ENCODE measurements around the gene ALDH6A1.

ALDH6A1 gene

GRCh38 chr14:74015963-74016362 is 68.3 kb downstream of the ALDH6A1 start:
- H3K27ac ChIP-seq (ENCODE audit: insufficient read depth in 1 of 2, low read depth in 1 of 2, low read length in 2 of 2, poor library complexity in 1 of 2, severe bottlenecking in 2 of 2), result peak overlapping the region in 1 of 2 experiments; percentile 36
- H3K9me3 ChIP-seq (ENCODE audit: control extremely low read depth in 1 of 5, control insufficient read depth in 4 of 5, insufficient read depth in 2 of 5, low read depth in 1 of 5, low read length in 4 of 5), result no peaks in the 10 kb centered on the region
- DNase-seq, result peak in 1 of 3 donors; percentile 2
- no peaks in the 10 kb centered on the region for H3K27me3 ChIP-seq (replicated peaks in 2 of 5; ENCODE audit: control insufficient read depth in 4 of 5, insufficient read depth in 5 of 5, low read length in 4 of 5)
- POLR2A ChIA-PET, result no interaction called here
- CTCF ChIA-PET, result interaction anchor here (1.0 kb wide), 1 partner anchor 23 kb away, joined by 3 read pairs; no protein-coding TSS in a partner anchor
- H3K36me3 ChIP-seq (ENCODE audit: control insufficient read depth in 4 of 4, insufficient read depth in 4 of 4, low read length in 3 of 4), result peaks cover 2 to 9% (median 6%) of the 10 kb centered on the region in 4 experiments
- peaks cover 5 to 30% (median 16%) of the 10 kb centered on the region in 4 experiments for H3K4me1 ChIP-seq (ENCODE audit: control extremely low read depth in 1 of 4, control insufficient read depth in 4 of 4, insufficient read depth in 4 of 4, low read length in 3 of 4)
- H3K4me3 ChIP-seq (ENCODE audit: control insufficient read depth in 1 of 7, extremely low read depth in 1 of 7, insufficient read depth in 4 of 7, low read depth in 2 of 7, low read length in 6 of 7), result no peak overlapping the region

DNA sequence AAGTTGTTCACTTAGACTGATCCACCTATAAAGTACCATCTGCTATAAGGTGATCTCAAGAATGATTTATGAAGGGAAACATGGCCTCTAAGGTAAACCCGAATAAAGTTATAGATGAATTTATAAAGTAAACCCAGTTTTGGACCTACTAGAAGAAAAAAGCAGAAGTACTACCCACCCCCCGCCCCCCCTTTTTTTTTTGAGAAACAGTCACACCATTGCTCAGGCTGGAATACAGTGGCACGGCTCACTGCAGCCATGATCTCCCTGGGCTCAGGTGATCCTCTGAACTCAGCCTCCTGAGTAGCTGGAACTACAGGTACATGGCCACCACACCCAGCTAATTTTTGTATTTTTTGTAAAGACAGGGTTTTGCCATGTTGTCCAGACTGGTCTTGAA is 69.1 kb downstream of the ALDH6A1 start:
- H3K27me3 ChIP-seq (replicated peaks in 2 of 5; ENCODE audit: control insufficient read depth in 4 of 5, insufficient read depth in 5 of 5, low read length in 4 of 5), result no peaks in the 10 kb centered on the region
- ChIA-PET CTCF (interaction anchor here (1.0 kb wide), 1 partner anchor 24 kb away, joined by 3 read pairs; no protein-coding TSS in a partner anchor), POLR2A (no interaction called here)
- peak overlapping the region in 1 of 2 experiments; percentile 36 for H3K27ac ChIP-seq (ENCODE audit: insufficient read depth in 1 of 2, low read depth in 1 of 2, low read length in 2 of 2, poor library complexity in 1 of 2, severe bottlenecking in 2 of 2)
- H3K4me3 ChIP-seq (ENCODE audit: control insufficient read depth in 1 of 7, extremely low read depth in 1 of 7, insufficient read depth in 4 of 7, low read depth in 2 of 7, low read length in 6 of 7), result no peak overlapping the region
- peaks cover 2 to 11% (median 8%) of the 10 kb centered on the region in 4 experiments for H3K36me3 ChIP-seq (ENCODE audit: control insufficient read depth in 4 of 4, insufficient read depth in 4 of 4, low read length in 3 of 4)
- WGBS (ENCODE audit: insufficient coverage), result no CpG with 5 or more reads among the region's 3 CpGs
- H3K4me1 ChIP-seq (ENCODE audit: control extremely low read depth in 1 of 4, control insufficient read depth in 4 of 4, insufficient read depth in 4 of 4, low read length in 3 of 4), result peaks cover 5 to 30% (median 16%) of the 10 kb centered on the region in 4 experiments
- peak; percentile 21 to 56 (median 55) for DNase-seq
- no peaks in the 10 kb centered on the region for H3K9me3 ChIP-seq (ENCODE audit: control extremely low read depth in 1 of 5, control insufficient read depth in 4 of 5, insufficient read depth in 2 of 5, low read depth in 1 of 5, low read length in 4 of 5)

- peaks cover 5 to 25% (median 13%) of the 10 kb centered on the region in 4 experiments for H3K4me1 ChIP-seq (ENCODE audit: control extremely low read depth in 1 of 4, control insufficient read depth in 4 of 4, insufficient read depth in 4 of 4, low read length in 3 of 4)
- peaks cover 2 to 11% (median 10%) of the 10 kb centered on the region in 4 experiments for H3K36me3 ChIP-seq (ENCODE audit: control insufficient read depth in 4 of 4, insufficient read depth in 4 of 4, low read length in 3 of 4)
- H3K4me3 ChIP-seq (ENCODE audit: control insufficient read depth in 1 of 7, extremely low read depth in 1 of 7, insufficient read depth in 4 of 7, low read depth in 2 of 7, low read length in 6 of 7), result no peak overlapping the region
- ChIA-PET CTCF (interaction anchor here (0.6 kb wide), 2 partner anchors 44 to 1411 kb away, joined by 3 read pairs; no protein-coding TSS in a partner anchor), POLR2A (no interaction called here)
- DNase-seq, result no peak
- H3K27me3 ChIP-seq (replicated peaks in 2 of 5; ENCODE audit: control insufficient read depth in 4 of 5, insufficient read depth in 5 of 5, low read length in 4 of 5), result no peaks in the 10 kb centered on the region
- no peaks in the 10 kb centered on the region for H3K9me3 ChIP-seq (ENCODE audit: control extremely low read depth in 1 of 5, control insufficient read depth in 4 of 5, insufficient read depth in 2 of 5, low read depth in 1 of 5, low read length in 4 of 5)
- H3K27ac ChIP-seq (ENCODE audit: insufficient read depth in 1 of 2, low read depth in 1 of 2, low read length in 2 of 2, poor library complexity in 1 of 2, severe bottlenecking in 2 of 2), result no peak overlapping the region
- no CpG with 5 or more reads among the region's 1 CpG for WGBS (ENCODE audit: insufficient coverage)
Observed at GRCh38 chr14:74014299-74014698, 70.0 kb downstream of the ALDH6A1 start.

DNA sequence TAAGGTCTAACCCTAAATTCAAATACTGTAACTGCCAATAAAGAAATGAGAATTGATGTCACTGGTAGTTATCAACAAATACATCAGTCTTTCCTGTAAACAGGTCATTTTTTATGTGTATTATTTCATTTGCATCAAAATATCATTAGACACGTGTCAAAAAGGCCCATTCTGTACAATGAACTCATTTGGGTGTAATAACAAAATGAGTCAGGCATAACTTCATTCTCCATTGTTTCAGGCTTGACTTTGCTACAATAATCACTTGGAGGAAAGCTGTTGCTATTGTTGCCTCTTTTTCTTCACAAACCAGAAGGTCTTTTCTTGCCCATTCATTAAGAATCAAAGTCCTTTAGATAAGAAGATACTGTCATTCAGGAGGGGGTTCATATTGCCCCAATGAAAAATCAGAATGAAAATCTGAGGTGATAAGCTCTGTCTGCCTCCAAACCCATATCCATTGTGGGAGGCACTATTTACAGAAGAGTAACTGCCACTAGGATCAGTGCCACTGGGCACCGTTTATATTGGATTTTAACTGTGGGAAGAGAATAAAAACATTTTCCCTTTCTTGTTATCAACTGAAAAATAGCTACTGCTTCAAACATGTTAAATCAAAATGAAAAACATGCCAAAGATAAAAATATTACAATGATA is 75.3 kb downstream of the ALDH6A1 start:
- no peak overlapping the region for H3K4me3 ChIP-seq (ENCODE audit: control insufficient read depth in 1 of 7, extremely low read depth in 1 of 7, insufficient read depth in 4 of 7, low read depth in 2 of 7, low read length in 6 of 7)
- H3K4me1 ChIP-seq (ENCODE audit: control extremely low read depth in 1 of 4, control insufficient read depth in 4 of 4, insufficient read depth in 4 of 4, low read length in 3 of 4), result no peaks in the 10 kb centered on the region
- no peak overlapping the region for H3K27ac ChIP-seq (ENCODE audit: insufficient read depth in 1 of 2, low read depth in 1 of 2, low read length in 2 of 2, poor library complexity in 1 of 2, severe bottlenecking in 2 of 2)
- WGBS (ENCODE audit: insufficient coverage), result no CpG with 5 or more reads among the region's 2 CpGs
- no peaks in the 10 kb centered on the region for H3K9me3 ChIP-seq (ENCODE audit: control extremely low read depth in 1 of 5, control insufficient read depth in 4 of 5, insufficient read depth in 2 of 5, low read depth in 1 of 5, low read length in 4 of 5)
- no peaks in the 10 kb centered on the region for H3K27me3 ChIP-seq (replicated peaks in 2 of 5; ENCODE audit: control insufficient read depth in 4 of 5, insufficient read depth in 5 of 5, low read length in 4 of 5)
- H3K36me3 ChIP-seq (ENCODE audit: control insufficient read depth in 4 of 4, insufficient read depth in 4 of 4, low read length in 3 of 4), result peaks cover 5 to 24% (median 18%) of the 10 kb centered on the region in 4 experiments
- CTCF ChIA-PET, result interaction anchor here (0.5 to 1.5 kb wide), 2 partner anchors 49 to 82 kb away, joined by 3 read pairs; no protein-coding TSS in a partner anchor
- DNase-seq, result no peak
- POLR2A ChIA-PET, result no interaction called here

Measured in common myeloid progenitor, CD34-positive (primary cell).